ENCODE measurements around the gene MAPK8IP2.
"Not testable (repeated sequence)": the region's sequence is repeated elsewhere in the genome, so short reads cannot be mapped to it uniquely, and the experiment has no call there.

- not testable (repeated sequence) for TF ChIP-seq MAFK, RFX5 (IDR thresholded peaks at IDR 0.05; ENCODE audit: low read depth, low read length)
Measured at GRCh38 chr22:50659711-50660110, 59.1 kb downstream of the MAPK8IP2 start.
